ENCODE results near the gene LRRC32.
"Not testable (repeated sequence)": the region's sequence is repeated elsewhere in the genome, so short reads cannot be mapped to it uniquely, and the experiment has no call there.

Gene LRRC32

DNA sequence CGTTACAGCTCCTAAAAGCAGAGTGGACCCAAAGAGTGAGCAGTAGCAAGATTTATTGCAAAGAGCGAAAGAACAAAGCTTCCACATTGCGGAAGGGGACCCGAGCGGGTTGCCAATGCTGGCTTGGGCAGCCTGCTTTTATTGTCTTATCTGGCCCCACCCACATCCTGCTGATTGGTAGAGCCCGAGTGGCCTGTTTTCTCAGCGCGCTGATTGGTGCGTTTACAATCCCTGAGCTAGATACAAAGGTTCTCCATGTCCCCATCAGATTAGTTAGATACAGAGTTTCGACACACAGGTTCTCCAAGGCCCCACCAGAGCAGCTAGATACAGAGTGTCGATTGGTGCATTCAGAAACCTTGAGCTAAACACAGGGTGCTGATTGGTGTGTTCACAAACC lies 62.3 kb downstream of the LRRC32 start:
- DNase-seq (ENCODE audit: low read depth, low spot score); H3K4me3 ChIP-seq (ENCODE audit: low read length): not testable (repeated sequence)
